Naive thymus-derived CD8-positive, alpha-beta T cell (primary cell): ENCODE measurements around the gene PBRM1. TPM values are rescaled to one million over a fixed set of nuclear protein-coding genes. Genes with fewer than 3 reads are reported as not detected.
"Not testable (repeated sequence)": the region's sequence is repeated elsewhere in the genome, so short reads cannot be mapped to it uniquely, and the experiment has no call there.

Source experiments
- ATAC-seq, 2 donors: fragments of 150-1000 bp; cut with Tn5 transposase in 1 of 2; sonication (Bioruptor Pico), chemical (Tn5 transposase) in 1 of 2; 1 replicate in 1 of 2; 2 replicates in 1 of 2; pipeline ENCODE4 v1.10.0; 2021; ENCODE audit warnings: mild to moderate bottlenecking in 2 of 2, moderate library complexity in 2 of 2
- POLR2A ChIA-PET: fragments of 350-600 bp; sonication (Branson Sonifier 250); formaldehyde crosslinking; loops from one replicate; lab custom pipeline; 2021; ENCODE audit warnings: antibody characterized with exemption; lab: Charles Lee
- DNase-seq, 10 donors: peaks; one replicate each; pipeline versions ENCODE4 v3.0.0 to v3.0.0-alpha.2; 2020 to 2022
- H3K27ac Mint-ChIP-seq, 10 donors: one replicate each; pipeline ENCODE4 v1.8.0; 2020 to 2022; ENCODE audit warnings: mild to moderate bottlenecking in 10 of 10, mixed read lengths in 10 of 10, moderate library complexity in 4 of 10, inconsistent platforms in 1 of 10
- H3K27me3 Mint-ChIP-seq, 5 donors: one replicate each; pipeline ENCODE4 v1.8.0; 2021 to 2022; ENCODE audit warnings: mixed read lengths in 5 of 5
- H3K36me3 Mint-ChIP-seq, 3 donors: one replicate each; pipeline ENCODE4 v1.8.0; 2020 to 2022; ENCODE audit warnings: mixed read lengths in 3 of 3, mild to moderate bottlenecking in 2 of 3, inconsistent platforms in 1 of 3
- H3K4me1 Mint-ChIP-seq, 4 donors: one replicate each; pipeline ENCODE4 v1.8.0; 2021 to 2022; ENCODE audit warnings: mixed read lengths in 4 of 4
- H3K4me3 Mint-ChIP-seq, 10 donors: one replicate each; pipeline ENCODE4 v1.8.0; 2020 to 2022; ENCODE audit warnings: mild to moderate bottlenecking in 10 of 10, mixed read lengths in 10 of 10, moderate library complexity in 6 of 10, inconsistent platforms in 1 of 10
- H3K9me3 Mint-ChIP-seq, 9 donors: one replicate each; pipeline ENCODE4 v1.8.0; 2020 to 2022; ENCODE audit warnings: mixed read lengths in 9 of 9, mild to moderate bottlenecking in 3 of 9, inconsistent platforms in 1 of 9, moderate library complexity in 1 of 9
- polyA plus RNA-seq, 3 donors: library from polyadenylated mRNA; unstranded; fragments of 300-500 nt; fragmentation: Illumina TruSeq; gene quantifications; one replicate each; pipeline ENCODE4 v1.2.3, GENCODE V29; 2021
- total RNA-seq, 8 experiments: library from RNA in 2 of 8; stranded (reverse) in 2 of 8; gene quantifications; one replicate each; pipeline ENCODE4 v1.2.3 and lab custom pipeline; 2021 to 2026

The PBRM1 gene
- total and polyA plus RNA-seq, 5 experiments from 2014 or later = 66.0 to 81.4 (median 72.9) TPM

DNA sequence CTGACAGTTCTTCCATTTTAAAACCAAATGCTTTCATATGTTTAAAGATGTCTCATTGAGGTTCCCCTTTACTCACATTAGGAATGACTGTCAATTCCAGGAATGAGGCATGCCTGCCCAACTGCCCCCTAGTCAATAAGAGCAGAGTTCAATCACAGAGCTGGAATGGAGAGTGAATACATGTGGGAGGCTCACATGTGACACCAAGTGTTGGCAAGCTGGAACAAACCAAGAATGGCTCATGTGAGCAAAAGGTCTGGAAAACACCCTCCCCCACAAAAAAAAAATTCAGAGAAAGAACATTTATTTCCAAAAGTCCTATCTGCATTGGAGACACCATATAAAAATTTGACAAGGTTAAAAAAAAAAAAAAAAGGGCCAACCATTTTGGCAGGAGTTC lies 3.7 kb downstream of the PBRM1 start:
- DNase-seq (no peak), ATAC-seq (no peak)
- peaks cover 27 to 66% (median 56%) of the 10 kb centered on the region in 4 donors for H3K4me1 Mint-ChIP-seq
- POLR2A ChIA-PET = no interaction called here
- H3K27ac Mint-ChIP-seq = peak overlapping the region in 7 of 10 donors; percentile 3 to 61 (median 51)
- no peaks in the 10 kb centered on the region for H3K27me3 Mint-ChIP-seq
- H3K4me3 Mint-ChIP-seq = peak overlapping the region in 2 of 10 donors; percentile 6 to 22
- H3K9me3 Mint-ChIP-seq = no peaks in the 10 kb centered on the region
- H3K36me3 Mint-ChIP-seq = peaks cover 5 to 56% (median 10%) of the 10 kb centered on the region in 3 donors

DNA sequence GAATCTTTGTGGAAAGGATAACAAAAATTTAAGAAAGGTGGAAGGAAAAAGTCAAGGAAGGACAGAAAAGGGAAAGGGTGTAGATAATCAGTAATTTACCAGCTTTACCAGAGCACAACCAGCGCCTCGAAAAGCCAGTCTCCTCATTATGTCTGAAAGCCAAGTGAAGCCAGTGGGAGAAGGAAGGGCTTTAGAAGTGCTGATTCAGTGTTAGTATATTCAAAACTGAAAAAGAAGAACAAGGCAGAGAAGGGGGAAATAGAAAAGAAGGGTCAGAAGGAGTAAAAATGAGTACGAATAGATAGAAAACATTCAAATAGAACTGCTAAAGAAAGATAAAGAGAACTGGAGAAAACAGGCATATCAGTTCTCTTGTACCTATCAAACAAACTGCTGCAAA lies 4.1 kb downstream of the PBRM1 start:
- POLR2A ChIA-PET = interaction anchor here (0.6 kb wide), 1 partner anchor 267 kb away, joined by 4 read pairs; no protein-coding TSS in a partner anchor
- peak overlapping the region in 1 of 10 donors; percentile 43 for H3K4me3 Mint-ChIP-seq
- ATAC-seq (no peak), DNase-seq (no peak)
- H3K27ac Mint-ChIP-seq = peak overlapping the region in 5 of 10 donors; percentile 3 to 61 (median 51)
- no peaks in the 10 kb centered on the region for H3K9me3 Mint-ChIP-seq
- no peaks in the 10 kb centered on the region for H3K27me3 Mint-ChIP-seq
- H3K4me1 Mint-ChIP-seq = peaks cover 25 to 62% (median 54%) of the 10 kb centered on the region in 4 donors
- peaks cover 5 to 58% (median 10%) of the 10 kb centered on the region in 3 donors for H3K36me3 Mint-ChIP-seq

GRCh38 chr3:52679811-52680210 lies 5.9 kb downstream of the PBRM1 start:
- POLR2A ChIA-PET = no interaction called here
- peak overlapping the region in 5 of 10 donors; percentile 12 to 86 (median 41) for H3K27ac Mint-ChIP-seq
- H3K36me3 Mint-ChIP-seq = peaks cover 5 to 70% (median 15%) of the 10 kb centered on the region in 3 donors
- no peak overlapping the region for H3K4me3 Mint-ChIP-seq
- DNase-seq = no peak
- H3K9me3 Mint-ChIP-seq = no peaks in the 10 kb centered on the region
- no peaks in the 10 kb centered on the region for H3K27me3 Mint-ChIP-seq
- ATAC-seq = no peak
- peaks cover 23 to 53% (median 50%) of the 10 kb centered on the region in 4 donors for H3K4me1 Mint-ChIP-seq

DNA sequence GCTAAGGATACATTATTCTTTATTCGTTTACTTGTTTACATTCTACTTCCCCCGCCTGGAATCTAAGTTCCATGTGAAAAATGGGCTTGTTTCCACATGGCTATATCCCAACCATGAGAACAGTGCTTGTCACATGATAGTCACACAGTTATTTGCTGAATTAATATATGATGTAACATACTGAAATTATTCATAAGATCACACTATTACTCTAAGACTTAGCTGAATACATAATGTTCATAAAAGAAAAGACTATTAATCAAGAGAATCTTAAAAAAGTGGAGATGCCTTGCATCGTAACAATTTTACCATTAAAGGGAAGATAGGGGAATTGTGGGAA lies 6.5 kb downstream of the PBRM1 start:
- Mint-ChIP-seq H3K4me3 (no peak overlapping the region), H3K9me3 (no peaks in the 10 kb centered on the region), H3K36me3 (peaks cover 5 to 74% (median 16%) of the 10 kb centered on the region in 3 donors), H3K4me1 (peaks cover 18 to 47% (median 43%) of the 10 kb centered on the region in 4 donors), H3K27ac (peak overlapping the region in 3 of 10 donors; percentile 34 to 74 (median 37)), H3K27me3 (no peaks in the 10 kb centered on the region)
- no peak for DNase-seq
- ATAC-seq = no peak
- POLR2A ChIA-PET = no interaction called here

DNA sequence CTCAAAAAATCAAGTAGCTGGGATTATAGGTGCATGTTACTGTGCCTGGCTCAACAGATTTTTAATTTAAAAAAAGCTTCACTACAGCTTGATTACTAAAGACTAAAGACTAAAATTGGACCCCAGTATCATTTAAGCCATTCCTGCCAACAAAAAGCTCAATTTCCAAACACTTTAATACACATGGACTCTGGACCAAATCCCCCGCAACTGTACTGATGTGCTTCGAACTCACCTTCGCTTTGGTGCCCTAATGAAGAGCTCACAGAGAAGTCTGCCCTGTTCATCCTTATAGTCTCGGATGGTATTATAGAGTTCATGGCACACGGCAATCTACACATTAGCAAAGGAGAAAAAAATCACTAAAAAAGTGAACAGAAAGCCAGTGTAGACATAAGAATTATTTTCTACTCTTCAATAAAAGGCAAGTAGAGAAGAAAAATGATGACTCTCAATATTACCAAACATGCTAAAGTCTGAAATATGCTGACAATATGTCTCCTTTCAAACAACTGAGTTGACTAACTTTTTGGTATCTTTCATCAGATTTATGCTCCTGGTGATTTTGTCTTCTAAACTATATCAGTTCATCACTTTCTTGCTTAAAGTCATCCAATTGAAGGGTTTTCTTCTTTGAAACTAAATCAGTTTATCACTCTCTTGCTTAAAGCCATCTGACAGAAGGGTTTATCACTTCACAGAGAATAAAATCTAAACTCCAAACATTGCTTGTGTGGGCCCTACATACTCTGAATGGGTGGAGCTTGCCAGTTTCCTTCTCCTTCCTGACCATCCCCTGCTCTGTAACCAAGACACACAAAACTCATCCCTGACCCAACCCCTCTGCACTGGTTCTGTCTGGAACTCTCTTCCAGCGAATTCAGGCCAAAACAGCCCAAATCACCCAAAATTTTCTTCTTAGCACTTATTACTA lies 7.2 kb downstream of the PBRM1 start:
- peak overlapping the region in 3 of 10 donors; percentile 5 to 74 (median 37) for H3K27ac Mint-ChIP-seq
- H3K9me3 Mint-ChIP-seq = no peaks in the 10 kb centered on the region

GRCh38 chr3:52676201-52676600 lies 9.5 kb downstream of the PBRM1 start:
- H3K9me3 Mint-ChIP-seq, DNase-seq, ATAC-seq, POLR2A ChIA-PET, H3K27me3 Mint-ChIP-seq, H3K4me3 Mint-ChIP-seq: not testable (repeated sequence)
- peaks cover 5 to 87% (median 24%) of the 10 kb centered on the region in 3 donors for H3K36me3 Mint-ChIP-seq
- peaks cover 12 to 42% (median 30%) of the 10 kb centered on the region in 4 donors for H3K4me1 Mint-ChIP-seq
- peak overlapping the region in 2 of 10 donors; percentile 33 to 77 for H3K27ac Mint-ChIP-seq

More for the DNA sequence above, 7.2 kb downstream of the PBRM1 start:
- Mint-ChIP-seq H3K4me3 (no peak overlapping the region), H3K27me3 (no peaks in the 10 kb centered on the region), H3K4me1 (peaks cover 18 to 45% (median 37%) of the 10 kb centered on the region in 4 donors), H3K36me3 (peaks cover 5 to 77% (median 16%) of the 10 kb centered on the region in 3 donors)
- ATAC-seq (no peak), DNase-seq (no peak)
- POLR2A ChIA-PET = no interaction called here

DNA sequence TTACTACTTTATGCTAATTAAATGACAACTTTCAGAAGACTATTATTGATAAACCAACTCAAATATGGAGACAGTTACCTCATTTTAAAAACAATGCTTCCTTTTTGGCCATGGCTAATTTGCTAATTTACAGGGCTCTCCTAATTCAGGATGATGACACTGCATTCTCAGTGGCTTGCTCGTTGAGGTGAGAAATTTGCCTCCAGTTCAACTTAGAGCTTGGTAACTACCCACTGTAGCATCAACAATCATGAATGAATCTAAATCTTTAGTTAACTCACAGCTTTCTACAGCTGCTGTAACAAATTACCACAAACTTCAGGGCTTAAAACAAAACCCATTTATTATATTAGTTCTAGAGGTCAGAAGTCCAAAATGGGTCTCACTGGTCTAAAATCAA lies 14.0 kb downstream of the PBRM1 start:
- Mint-ChIP-seq H3K9me3 (no peaks in the 10 kb centered on the region), H3K4me3 (no peak overlapping the region), H3K27ac (peak overlapping the region in 3 of 10 donors; percentile 5 to 83 (median 29)), H3K4me1 (peaks cover 12 to 28% (median 21%) of the 10 kb centered on the region in 4 donors), H3K36me3 (peaks cover 0 to 78% (median 18%) of the 10 kb centered on the region in 3 donors), H3K27me3 (no peaks in the 10 kb centered on the region)
- ATAC-seq (no peak), DNase-seq (no peak)
- POLR2A ChIA-PET = interaction anchor here (0.6 kb wide), 1 partner anchor 959 kb away, joined by 5 read pairs; no protein-coding TSS in a partner anchor

GRCh38 chr3:52670621-52671521 lies 14.8 kb downstream of the PBRM1 start:
- DNase-seq = no peak
- POLR2A ChIA-PET = interaction anchor here (1.1 kb wide), 1 partner anchor 20 kb away, joined by 3 read pairs; no protein-coding TSS in a partner anchor

GRCh38 chr3:52663098-52663497 lies 22.6 kb downstream of the PBRM1 start:
- Mint-ChIP-seq H3K4me1 (peaks cover 0 to 3% (median 0%) of the 10 kb centered on the region in 4 donors), H3K36me3 (peaks cover 4 to 85% (median 25%) of the 10 kb centered on the region in 3 donors), H3K9me3 (no peaks in the 10 kb centered on the region), H3K27me3 (no peaks in the 10 kb centered on the region), H3K4me3 (no peak overlapping the region), H3K27ac (peak overlapping the region in 2 of 10 donors; percentile 51 to 84)
- POLR2A ChIA-PET = interaction anchor here (0.7 kb wide), 1 partner anchor 118 kb away, joined by 3 read pairs; no protein-coding TSS in a partner anchor
- DNase-seq = no peak
- no peak for ATAC-seq

More at GRCh38 chr3:52670621-52671521, 14.8 kb downstream of the PBRM1 start:
- Mint-ChIP-seq H3K4me3 (peak overlapping the region in 2 of 10 donors; percentile 5 to 15), H3K27me3 (no peaks in the 10 kb centered on the region), H3K9me3 (no peaks in the 10 kb centered on the region), H3K27ac (peak overlapping the region in 7 of 10 donors; percentile 10 to 83 (median 62)), H3K36me3 (peaks cover 0 to 78% (median 18%) of the 10 kb centered on the region in 3 donors), H3K4me1 (peaks cover 10 to 28% (median 19%) of the 10 kb centered on the region in 4 donors)
- peak in 1 of 2 donors; percentile 20 for ATAC-seq

DNA sequence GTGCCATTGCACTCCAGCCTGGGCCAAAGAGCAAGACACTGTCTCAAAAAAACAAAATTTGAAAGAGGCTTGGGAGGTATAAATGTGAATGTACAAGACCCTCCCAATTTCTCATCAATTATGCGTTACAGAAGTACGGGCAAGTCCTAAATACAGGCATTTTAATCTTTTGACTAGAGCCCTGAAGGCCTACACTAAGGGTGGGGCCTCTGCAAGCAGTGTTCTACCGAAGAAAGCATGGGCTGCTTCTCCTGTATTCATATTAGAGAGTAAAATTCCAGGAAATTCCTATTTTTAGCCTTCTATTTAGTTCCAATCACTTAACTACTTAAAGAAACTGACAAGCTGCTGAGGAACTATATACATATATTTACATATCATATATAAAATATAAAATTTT lies 25.7 kb downstream of the PBRM1 start:
- DNase-seq = no peak
- Mint-ChIP-seq H3K9me3 (no peaks in the 10 kb centered on the region), H3K4me3 (no peak overlapping the region), H3K36me3 (peaks cover 11 to 89% (median 26%) of the 10 kb centered on the region in 3 donors), H3K27me3 (no peaks in the 10 kb centered on the region), H3K27ac (peak overlapping the region in 1 of 10 donors; percentile 56), H3K4me1 (peaks cover 0 to 3% (median 1%) of the 10 kb centered on the region in 4 donors)
- no peak for ATAC-seq
- POLR2A ChIA-PET = interaction anchor here (0.5 kb wide), 1 partner anchor 18 kb away, joined by 3 read pairs; no protein-coding TSS in a partner anchor

GRCh38 chr3:52655895-52656294 lies 29.8 kb downstream of the PBRM1 start:
- no peak overlapping the region for H3K4me3 Mint-ChIP-seq
- POLR2A ChIA-PET = no interaction called here
- peaks cover 0 to 5% (median 0%) of the 10 kb centered on the region in 4 donors for H3K4me1 Mint-ChIP-seq
- no peaks in the 10 kb centered on the region for H3K27me3 Mint-ChIP-seq
- H3K9me3 Mint-ChIP-seq = no peaks in the 10 kb centered on the region
- H3K27ac Mint-ChIP-seq = peak overlapping the region in 1 of 10 donors; percentile 80
- ATAC-seq = no peak
- H3K36me3 Mint-ChIP-seq = peaks cover 14 to 92% (median 17%) of the 10 kb centered on the region in 3 donors
- DNase-seq = no peak

DNA sequence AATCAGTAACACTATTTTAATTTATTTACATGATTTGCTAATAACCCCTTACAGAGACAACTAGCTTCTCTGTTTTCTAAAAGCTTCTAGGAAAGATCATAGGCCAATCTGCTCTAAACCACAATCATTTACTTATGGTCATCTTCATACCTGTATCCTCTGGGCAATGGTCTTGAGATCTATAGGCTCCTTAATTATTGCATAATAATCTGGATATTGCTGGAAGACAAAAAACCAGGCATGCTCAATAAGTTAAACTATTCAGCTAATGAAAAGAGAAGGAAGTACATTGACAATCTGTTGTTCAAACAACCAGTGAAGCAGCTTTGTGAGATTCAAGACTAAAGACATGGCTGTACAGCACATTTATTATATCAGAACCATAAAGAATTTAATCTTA lies 34.1 kb downstream of the PBRM1 start:
- Mint-ChIP-seq H3K27ac (no peak overlapping the region), H3K27me3 (no peaks in the 10 kb centered on the region), H3K36me3 (peaks cover 27 to 91% (median 34%) of the 10 kb centered on the region in 3 donors), H3K9me3 (no peaks in the 10 kb centered on the region), H3K4me1 (peaks cover 0 to 8% (median under 1%) of the 10 kb centered on the region in 4 donors), H3K4me3 (no peak overlapping the region)
- no peak for ATAC-seq
- DNase-seq = no peak
- POLR2A ChIA-PET = no interaction called here
